ENCODE measurements around the gene LYRM9. TPM values are rescaled to one million over a fixed set of nuclear protein-coding genes. Genes with fewer than 3 reads are reported as not detected.

Gene LYRM9
- total and polyA plus RNA-seq, 2 of the 8 experiments (the other 6 are each of a cell fraction or from before 2014, with no cell fraction given) = 4.3 to 5.2 TPM

- ChIA-PET CTCF (ENCODE audit: partially characterized antibody) (interaction anchor here (3.5 to 16.1 kb wide), 2 partner anchors 9 to 81 kb away, joined by 17 to 299 read pairs; no protein-coding TSS in a partner anchor), POLR2A (ENCODE audit: partially characterized antibody) (interaction anchor here (0.8 to 1.3 kb wide), 4 partner anchors 10 to 26 kb away, joined by 3 to 4 read pairs (median 4); no protein-coding TSS in a partner anchor)
- H3K4me3 ChIP-seq (ENCODE audit: extremely low read depth in 1 of 4, insufficient read depth in 2 of 4, low read depth in 3 of 4, low read length in 4 of 4) = no peak overlapping the region
- no peaks in the 10 kb centered on the region for H4K20me1 ChIP-seq (replicated peaks in 1 of 2; ENCODE audit: control insufficient read depth in 1 of 2, insufficient read depth in 2 of 2, low read length in 2 of 2)
- peak overlapping the region; percentile 46 for H3K4ac ChIP-seq (replicated peaks; ENCODE audit: insufficient read length, low read depth, low read length)
- no peaks in the 10 kb centered on the region for H3K79me1 ChIP-seq (ENCODE audit: low read depth, low read length)
- WGBS, 2 experiments (ENCODE audit: extremely low coverage in 1 of 2, insufficient coverage in 1 of 2, insufficient read length in 1 of 2, insufficient replicate concordance in 2 of 2, low coverage in 1 of 2, low lambda C conversion rate in 2 of 2, missing lambda C conversion rate in 1 of 2) = 86% methylated on average over 4 of the region's 4 CpGs; no CpG with 5 or more reads in 1 of the 2 experiments
- no peak overlapping the region for H2AFZ ChIP-seq (ENCODE audit: low read length)
- no peaks in the 10 kb centered on the region for H3K9me3 ChIP-seq (ENCODE audit: insufficient read depth in 2 of 2, low read depth in 1 of 2, low read length in 1 of 2)
- H2BK15ac ChIP-seq (ENCODE audit: low read length) = peak overlapping the region; percentile 94; the same call in 1 of the 2 replicates
- peak overlapping the region; percentile 48; the same call in 1 of the 2 replicates for H3K18ac ChIP-seq (ENCODE audit: extremely low read depth, low read length)
- TF ChIP-seq KDM1A (IDR thresholded peaks at IDR 0.05; ENCODE audit: borderline replicate concordance, low read length) = peak; percentile 53; the same call in 1 of the 2 replicates
- TF ChIP-seq YY1 (IDR thresholded peaks at IDR 0.05; ENCODE audit: low read depth, low read length) = no peak
- no peak overlapping the region for H3K56ac ChIP-seq (replicated peaks; ENCODE audit: insufficient read length, low read depth, low read length)
- no peak for DNase-seq (ENCODE audit: low read depth in 1 of 2, low spot score in 2 of 2)
- H2AK5ac ChIP-seq (ENCODE audit: low read depth, low read length) = no peak overlapping the region
- H3K4me2 ChIP-seq (ENCODE audit: insufficient read depth in 1 of 2, low read depth in 2 of 2, low read length in 2 of 2) = no peak overlapping the region; a peak in 1 of 4 replicates
- no peak for FAIRE-seq
- no peak overlapping the region for H3K14ac ChIP-seq (ENCODE audit: insufficient read length)
- peaks cover 0 to 6% (median 0%) of the 10 kb centered on the region in 4 experiments; a peak in 2 of 7 replicates for H3K27me3 ChIP-seq (replicated peaks in 1 of 4; ENCODE audit: control insufficient read depth in 3 of 4, extremely low read depth in 1 of 4, insufficient read depth in 3 of 4, low read length in 3 of 4)
- H2BK5ac ChIP-seq (ENCODE audit: low read depth, low read length) = no peak overlapping the region; the same call in 1 of the 2 replicates
- peaks cover 3% of the 10 kb centered on the region; the same call in 1 of the 2 replicates for H3K23me2 ChIP-seq (ENCODE audit: low read depth, low read length)
- H3K79me2 ChIP-seq (ENCODE audit: control insufficient read depth in 1 of 2, insufficient read depth in 2 of 2, low read length in 2 of 2) = no peaks in the 10 kb centered on the region
- H3K9ac ChIP-seq (replicated peaks in 1 of 4; ENCODE audit: extremely low read depth in 1 of 4, low read depth in 3 of 4, low read length in 3 of 4) = no peak overlapping the region
- no peak overlapping the region; the same call in 1 of the 2 replicates for H2BK20ac ChIP-seq (ENCODE audit: low read length)
- H4K91ac ChIP-seq (replicated peaks; ENCODE audit: insufficient read length, low read length) = peak overlapping the region; percentile 83
- H4K8ac ChIP-seq (ENCODE audit: extremely low read depth, insufficient read depth, low read length) = no peak overlapping the region
- H3K23ac ChIP-seq (ENCODE audit: insufficient read length) = no peak overlapping the region
- no peak overlapping the region for H4K5ac ChIP-seq (ENCODE audit: insufficient read length, low read depth, low read length)
- no peak overlapping the region for H3K27ac ChIP-seq (ENCODE audit: low read depth, low read length)
- peak overlapping the region; percentile 24 for H2BK120ac ChIP-seq (replicated peaks; ENCODE audit: low read depth, low read length)
- H2BK12ac ChIP-seq (ENCODE audit: low read depth, low read length) = peak overlapping the region; percentile 29; the same call in 1 of the 2 replicates
- no peaks in the 10 kb centered on the region for H3K36me3 ChIP-seq (ENCODE audit: control insufficient read depth in 2 of 4, insufficient read depth in 4 of 4, low read length in 3 of 4)
- peaks cover 6 to 37% (median 17%) of the 10 kb centered on the region in 4 experiments; a peak in 6 of 7 replicates for H3K4me1 ChIP-seq (replicated peaks in 1 of 4; ENCODE audit: control insufficient read depth in 3 of 4, insufficient read depth in 4 of 4, low read length in 3 of 4)
Measured at GRCh38 chr17:27889711-27890251, 3.4 kb downstream of the LYRM9 start.

Measured in H1 (cell line).